Activated CD4-positive, CD25-positive, alpha-beta regulatory T cell treated with anti-CD3 and anti-CD28 coated beads, Interleukin-2, amount 50 U/mL, for 72 hours (primary cell): ENCODE measurements around the gene ACVR2B.
A peak's percentile ranks its signal among the peaks of the same experiment; 100 is the strongest.

Source experiments
- DNase-seq: peaks from one replicate; pipeline ENCODE4 v3.0.0; 2021

ACVR2B gene

GRCh38 chr3:38488949-38489348 is 35.3 kb downstream of the ACVR2B start:
- no peak for DNase-seq

- no peak for DNase-seq
Observed at GRCh38 chr3:38489766-38490165, 36.1 kb downstream of the ACVR2B start.

GRCh38 chr3:38490281-38491030 is 36.8 kb downstream of the ACVR2B start:
- DNase-seq = no peak

GRCh38 chr3:38491215-38491614 is 37.5 kb downstream of the ACVR2B start:
- no peak for DNase-seq

- DNase-seq = no peak
Observed at GRCh38 chr3:38493031-38493430, 39.3 kb downstream of the ACVR2B start.

GRCh38 chr3:38496131-38496910 is 42.6 kb downstream of the ACVR2B start, which contains the start of gene EXOG:
Gene EXOG, plus strand, starts transcription at chr3:38496340. Its CDS starts 28 bp downstream, at chr3:38496368.
- DNase-seq = peak; percentile 94

- DNase-seq = no peak
Observed at GRCh38 chr3:38497031-38497430, 43.3 kb downstream of the ACVR2B start.

GRCh38 chr3:38500688-38501417 is 47.2 kb downstream of the ACVR2B start:
- DNase-seq = no peak

GRCh38 chr3:38507120-38507519 is 53.4 kb downstream of the ACVR2B start:
- no peak for DNase-seq

GRCh38 chr3:38509732-38510131 is 56.0 kb downstream of the ACVR2B start:
- DNase-seq = no peak

GRCh38 chr3:38510631-38511030 is 56.9 kb downstream of the ACVR2B start:
- no peak for DNase-seq

- DNase-seq = no peak
Observed at GRCh38 chr3:38511546-38511945, 57.9 kb downstream of the ACVR2B start.

GRCh38 chr3:38515367-38515766 is 61.7 kb downstream of the ACVR2B start:
- no peak for DNase-seq

- DNase-seq = no peak
Observed at GRCh38 chr3:38516669-38517068, 63.0 kb downstream of the ACVR2B start.

- DNase-seq = no peak
Observed at GRCh38 chr3:38519000-38519399, 65.3 kb downstream of the ACVR2B start.

- DNase-seq = no peak
Observed at GRCh38 chr3:38519651-38520050, 66.0 kb downstream of the ACVR2B start.

- DNase-seq = peak; percentile 52
Observed at GRCh38 chr3:38521391-38521987, 67.8 kb downstream of the ACVR2B start.

- DNase-seq = no peak
Observed at GRCh38 chr3:38522002-38522401, 68.3 kb downstream of the ACVR2B start.

GRCh38 chr3:38524141-38524739 is 70.5 kb downstream of the ACVR2B start:
- no peak for DNase-seq

- DNase-seq = no peak
Observed at GRCh38 chr3:38526792-38527191, 73.1 kb downstream of the ACVR2B start.

- DNase-seq = no peak
Observed at GRCh38 chr3:38528457-38528856, 74.8 kb downstream of the ACVR2B start.

- DNase-seq = no peak
Observed at GRCh38 chr3:38532529-38532928, 78.8 kb downstream of the ACVR2B start.
